Right ventricle myocardium superior (tissue), 1 donor: ENCODE results near the gene POC1A. TPM values are rescaled to one million over a fixed set of nuclear protein-coding genes. Genes with fewer than 3 reads are reported as not detected.
A peak's percentile ranks its signal among the peaks of the same experiment; 100 is the strongest.

Experiments used
- ATAC-seq: fragments of 200-7000 bp; cut with Tn5 transposase; one replicate; pipeline ENCODE4 v1.9.1; 2020; ENCODE audit warnings: mild to moderate bottlenecking; ENCODE audit not compliant: poor library complexity
- DNase-seq: peaks from one replicate; pipeline ENCODE4 v3.0.0-alpha.2; 2020
- intact Hi-C: fragments of 100-400 bp; cut with DNase I; formaldehyde crosslinking; loops from one replicate; pipeline ENCODE4 v1.11.2; 2022
- total RNA-seq: library from RNA; stranded (reverse); fragmentation: NEBNext Ultra II Directional; extraction: Animal tissue kit (Norgen Biotek cat#: 25700); gene quantifications from one replicate; pipeline ENCODE4 v1.2.1, GENCODE V29; 2021
- donor health status: DM: no; HTN: yes; CAD: no; lungs with severe emphysema.

The POC1A gene
- total RNA-seq, 1 donor from 2014 or later, result 1.5 TPM

- intact Hi-C loops, result no loop called here
- ATAC-seq (peak; percentile 12), DNase-seq (peak; percentile 60)
Measured at GRCh38 chr3:52065264-52065756, 88.9 kb downstream of the POC1A start.

GRCh38 chr3:52064561-52064960, 89.7 kb downstream of the POC1A start:
- DNase-seq, result no peak
- intact Hi-C loops, result no loop called here
- no peak for ATAC-seq

GRCh38 chr3:52063026-52063723, 91.0 kb downstream of the POC1A start:
- intact Hi-C loops, result no loop called here
- DNase-seq (no peak), ATAC-seq (no peak)

GRCh38 chr3:52062505-52062904, 91.7 kb downstream of the POC1A start:
- peak; percentile 4 for ATAC-seq
- intact Hi-C loops, result no loop called here
- peak; percentile 63 for DNase-seq

- no peak for ATAC-seq
- intact Hi-C loops, result no loop called here
- DNase-seq, result no peak
Measured at GRCh38 chr3:52061121-52061910, 92.9 kb downstream of the POC1A start.

- ATAC-seq (no peak), DNase-seq (no peak)
- intact Hi-C loops, result no loop called here
Measured at GRCh38 chr3:52059781-52060180, 94.4 kb downstream of the POC1A start.

GRCh38 chr3:52057812-52058495, 96.3 kb downstream of the POC1A start:
- DNase-seq (no peak), ATAC-seq (no peak)
- intact Hi-C loops, result no loop called here

GRCh38 chr3:52056968-52057811, 97.0 kb downstream of the POC1A start:
- peak; percentile 90 for ATAC-seq
- peak; percentile 100 for DNase-seq
- intact Hi-C loops, result no loop called here

GRCh38 chr3:52056521-52056967, 97.7 kb downstream of the POC1A start, which contains the start of gene DUSP7:
Gene DUSP7, minus strand, starts transcription at chr3:52056571. Its CDS starts 205 bp downstream, at chr3:52056366.
- DNase-seq (peak; percentile 85), ATAC-seq (peak; percentile 72)
- intact Hi-C loops, result no loop called here

GRCh38 chr3:52055537-52056351, 98.5 kb downstream of the POC1A start:
- DNase-seq (peak; percentile 74), ATAC-seq (peak; percentile 5)
- intact Hi-C loops, result no loop called here

- ATAC-seq (no peak), DNase-seq (no peak)
- intact Hi-C loops, result loop anchor here (5.0 kb wide), 1 partner anchor 53 kb away; no protein-coding TSS in a partner anchor
Measured at GRCh38 chr3:52054661-52055511, 99.3 kb downstream of the POC1A start.

- intact Hi-C loops, result loop anchor here (2.0 to 5.0 kb wide), 2 partner anchors 51 to 69 kb away; no protein-coding TSS in a partner anchor
- no peak for ATAC-seq
- DNase-seq, result no peak
Measured at GRCh38 chr3:52053307-52054304, 100.6 kb downstream of the POC1A start.

GRCh38 chr3:52052831-52053306, 101.4 kb downstream of the POC1A start:
- peak; percentile 95 for DNase-seq
- intact Hi-C loops, result loop anchor here (2.0 to 5.0 kb wide), 2 partner anchors 51 to 70 kb away; no protein-coding TSS in a partner anchor
- ATAC-seq, result peak; percentile 41

GRCh38 chr3:52051444-52051843, 102.8 kb downstream of the POC1A start:
- ATAC-seq (no peak), DNase-seq (no peak)
- intact Hi-C loops, result loop anchor here (5.0 kb wide), 1 partner anchor 49 kb away; no protein-coding TSS in a partner anchor

GRCh38 chr3:52050571-52050970, 103.7 kb downstream of the POC1A start:
- intact Hi-C loops, result loop anchor here (5.0 kb wide), 1 partner anchor 48 kb away; no protein-coding TSS in a partner anchor
- ATAC-seq (no peak), DNase-seq (no peak)
